CD4-positive, alpha-beta memory T cell (primary cell): Measurements from ENCODE around the gene CACNA1H. TPM values are rescaled to one million over a fixed set of nuclear protein-coding genes. Genes with fewer than 3 reads are reported as not detected.
A peak's percentile ranks its signal among the peaks of the same experiment; 100 is the strongest.

ENCODE experiments used
- CTCF ChIA-PET: fragments of 350-600 bp; sonication (Branson Sonifier 250); formaldehyde crosslinking; loops from one replicate; lab custom pipeline; 2021; ENCODE audit warnings: inconsistent platforms; ENCODE audit not compliant: partially characterized antibody; lab: Charles Lee
- POLR2A ChIA-PET: fragments of 350-600 bp; sonication (Branson Sonifier 250); formaldehyde crosslinking; loops from one replicate; lab custom pipeline; 2021; ENCODE audit not compliant: partially characterized antibody; lab: Charles Lee
- DNase-seq, 5 donors: peaks; one replicate each; pipeline versions ENCODE4 v3.0.0 to v3.0.0-alpha.2; 2020 to 2022; ENCODE audit warnings: mixed read lengths in 1 of 5
- H3K27ac ChIP-seq: one replicate; pipeline ENCODE4 v1.7.0; 2013; ENCODE audit warnings: low read depth, low read length
- H3K27me3 ChIP-seq: 2 replicates; pipeline ENCODE4 v1.7.0; 2013; ENCODE audit warnings: mild to moderate bottlenecking, low read length, moderate library complexity; ENCODE audit not compliant: insufficient read depth
- H3K36me3 ChIP-seq: 2 replicates; pipeline ENCODE4 v1.7.0; 2013; ENCODE audit warnings: mild to moderate bottlenecking, low read length, moderate library complexity; ENCODE audit not compliant: insufficient read depth
- H3K4me1 ChIP-seq: 2 replicates; pipeline ENCODE4 v1.7.0; 2013; ENCODE audit warnings: mild to moderate bottlenecking, low read length, moderate library complexity; ENCODE audit not compliant: insufficient read depth
- H3K4me3 ChIP-seq, 2 donors: one replicate each; pipeline ENCODE4 v1.7.0; 2013; ENCODE audit warnings: low read length in 2 of 2, mild to moderate bottlenecking in 1 of 2
- H3K9me3 ChIP-seq, 2 donors: one replicate each; pipeline ENCODE4 v1.7.0; 2013; ENCODE audit warnings: low read length in 2 of 2, control low read depth in 1 of 2; ENCODE audit not compliant: control insufficient read depth in 1 of 2
- H3K27ac Mint-ChIP-seq, 7 donors: one replicate each; pipeline ENCODE4 v1.8.0; 2020 to 2021; ENCODE audit warnings: mixed read lengths in 7 of 7, mild to moderate bottlenecking in 6 of 7, inconsistent platforms in 3 of 7, moderate library complexity in 3 of 7
- H3K27me3 Mint-ChIP-seq, 2 donors: one replicate each; pipeline ENCODE4 v1.8.0; 2020 to 2021; ENCODE audit warnings: mixed read lengths in 2 of 2
- H3K36me3 Mint-ChIP-seq, 2 donors: one replicate each; pipeline ENCODE4 v1.8.0; 2020 to 2021; ENCODE audit warnings: mixed read lengths in 2 of 2, inconsistent platforms in 1 of 2, mild to moderate bottlenecking in 1 of 2
- H3K4me1 Mint-ChIP-seq, 4 donors: one replicate each; pipeline ENCODE4 v1.8.0; 2020 to 2021; ENCODE audit warnings: mixed read lengths in 4 of 4, mild to moderate bottlenecking in 1 of 4
- H3K4me3 Mint-ChIP-seq, 8 donors: one replicate each; pipeline ENCODE4 v1.8.0; 2020 to 2021; ENCODE audit warnings: mixed read lengths in 8 of 8, mild to moderate bottlenecking in 7 of 8, moderate library complexity in 6 of 8, inconsistent platforms in 3 of 8
- H3K9me3 Mint-ChIP-seq, 8 donors: one replicate each; pipeline ENCODE4 v1.8.0; 2020 to 2021; ENCODE audit warnings: mixed read lengths in 8 of 8, mild to moderate bottlenecking in 5 of 8, inconsistent platforms in 3 of 8, moderate library complexity in 1 of 8
- intact Hi-C: fragments of 100-400 bp; cut with micrococcal nuclease; formaldehyde crosslinking; loops from one replicate; pipeline ENCODE4 v1.15.1; 2023
- polyA plus RNA-seq, 2 donors: library from polyadenylated mRNA; unstranded; fragments of 300-500 nt; fragmentation: Illumina TruSeq; gene quantifications; one replicate each; pipeline ENCODE4 v1.2.3, GENCODE V29; 2021
- total RNA-seq, 2 experiments: library from RNA; stranded (reverse); gene quantifications; one replicate each; pipeline ENCODE4 v1.2.3, GENCODE V29; 2021

CACNA1H gene
- total and polyA plus RNA-seq, 4 experiments from 2014 or later, result 0.48 to 2.1 (median 1.5) TPM

DNA sequence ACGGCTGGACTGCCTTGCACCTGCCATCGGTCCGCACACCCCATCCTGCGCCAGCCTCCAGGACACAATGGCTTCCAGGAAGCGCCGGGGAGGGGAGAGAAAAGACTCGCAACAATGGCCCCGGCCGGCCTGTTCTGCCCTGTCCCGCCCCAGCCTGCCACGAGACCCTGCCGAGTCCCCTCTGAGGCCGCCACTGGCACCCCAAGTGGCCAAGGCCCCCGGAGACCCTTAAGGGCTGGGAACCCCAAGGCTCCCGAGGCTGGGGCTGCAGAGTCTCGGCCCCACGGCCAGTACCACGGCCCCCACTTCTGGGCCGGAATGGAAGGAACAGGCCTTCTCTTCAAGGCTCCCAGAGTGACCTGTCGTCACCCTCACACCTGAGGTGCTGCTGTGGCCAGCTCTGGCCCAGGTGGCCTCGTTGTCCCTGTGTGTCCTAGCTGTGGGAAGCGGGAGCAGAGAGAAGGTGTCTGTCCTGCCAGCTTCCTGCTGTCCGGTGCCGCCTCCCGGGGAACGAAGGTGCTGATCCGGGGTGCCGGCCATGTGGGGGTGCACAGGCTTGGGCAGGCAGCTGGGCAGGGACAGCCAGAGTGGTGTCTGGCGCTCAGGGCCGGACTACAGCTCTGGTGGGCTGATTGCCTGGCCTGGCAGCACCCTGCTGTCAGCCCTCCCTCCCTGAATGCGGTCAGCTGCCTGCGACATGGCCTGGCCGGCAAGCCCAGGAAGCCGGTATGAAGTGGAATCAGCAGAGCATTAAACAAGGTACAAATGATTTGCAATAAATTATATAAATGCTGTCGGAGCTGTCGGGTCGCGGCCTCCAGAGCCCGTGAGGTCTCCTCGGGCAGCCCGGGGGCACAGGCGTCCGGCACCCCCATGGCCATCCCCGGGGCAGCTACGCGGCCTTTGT, 8.2 kb upstream of the CACNA1H start:
- Mint-ChIP-seq H3K36me3 (no peaks in the 10 kb centered on the region), H3K4me1 (peaks cover 0 to 2% (median 0%) of the 10 kb centered on the region in 4 donors), H3K9me3 (peaks cover 0 to 8% (median 0%) of the 10 kb centered on the region in 8 donors), H3K27ac (no peak overlapping the region), H3K27me3 (peaks cover 2 to 3% of the 10 kb centered on the region in 2 donors), H3K4me3 (no peak overlapping the region)
- Histone ChIP-seq H3K36me3 (no peaks in the 10 kb centered on the region), H3K27ac (no peak overlapping the region), H3K9me3 (no peaks in the 10 kb centered on the region), H3K4me1 (no peaks in the 10 kb centered on the region), H3K27me3 (no peaks in the 10 kb centered on the region), H3K4me3 (no peak overlapping the region)
- ChIA-PET CTCF (no interaction called here), POLR2A (no interaction called here)
- intact Hi-C loops, result no loop called here
- DNase-seq, result no peak

DNA sequence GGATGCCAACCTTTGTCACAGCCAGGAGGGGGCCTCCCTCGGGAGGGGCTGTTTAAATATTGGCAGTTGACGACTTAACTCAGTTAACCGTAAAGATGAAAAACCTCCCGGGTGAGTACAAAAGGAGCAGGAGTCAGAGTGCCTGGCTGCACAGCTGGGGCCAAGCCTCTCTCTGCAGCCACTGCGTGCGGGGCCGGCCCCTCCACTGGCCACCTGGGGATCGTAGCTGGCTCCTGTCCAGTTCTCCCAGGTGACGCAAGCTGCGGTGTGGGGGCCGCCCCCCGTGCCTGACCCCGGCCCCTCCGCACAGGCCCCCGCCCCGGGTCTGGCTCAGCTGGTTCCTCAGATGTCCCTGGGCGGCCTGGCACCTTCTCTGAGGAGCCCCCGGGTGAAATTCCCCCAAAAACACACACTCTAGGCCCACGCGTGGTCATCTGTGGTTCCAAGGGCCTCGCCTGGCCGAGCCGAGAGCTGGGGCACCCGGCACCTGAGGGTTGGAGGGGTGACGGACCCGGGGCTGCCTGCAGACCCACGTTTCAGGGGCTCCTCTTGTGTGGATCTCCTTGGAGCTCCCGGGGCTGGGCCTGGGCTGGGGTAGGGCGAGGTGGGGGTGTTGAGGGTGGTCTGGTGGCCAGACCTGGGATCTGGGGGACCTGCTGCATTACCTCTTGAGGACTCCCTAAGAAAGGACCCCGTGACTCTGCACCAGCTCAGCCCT, 7.4 kb upstream of the CACNA1H start:
- CTCF ChIA-PET, result no interaction called here
- no peak overlapping the region for H3K27ac ChIP-seq
- H3K36me3 Mint-ChIP-seq, result no peaks in the 10 kb centered on the region
- POLR2A ChIA-PET, result no interaction called here
- peaks cover 0 to 8% (median 0%) of the 10 kb centered on the region in 8 donors for H3K9me3 Mint-ChIP-seq
- H3K9me3 ChIP-seq, result no peaks in the 10 kb centered on the region
- H3K4me3 ChIP-seq, result no peak overlapping the region
- H3K27me3 Mint-ChIP-seq, result peaks cover 0 to 3% of the 10 kb centered on the region in 2 donors
- intact Hi-C loops, result no loop called here
- H3K27me3 ChIP-seq, result no peaks in the 10 kb centered on the region
- no peaks in the 10 kb centered on the region for H3K36me3 ChIP-seq
- no peak for DNase-seq
- H3K4me1 Mint-ChIP-seq, result peaks cover 0 to 2% (median 0%) of the 10 kb centered on the region in 4 donors
- no peak overlapping the region for H3K27ac Mint-ChIP-seq
- H3K4me1 ChIP-seq, result no peaks in the 10 kb centered on the region
- no peak overlapping the region for H3K4me3 Mint-ChIP-seq

DNA sequence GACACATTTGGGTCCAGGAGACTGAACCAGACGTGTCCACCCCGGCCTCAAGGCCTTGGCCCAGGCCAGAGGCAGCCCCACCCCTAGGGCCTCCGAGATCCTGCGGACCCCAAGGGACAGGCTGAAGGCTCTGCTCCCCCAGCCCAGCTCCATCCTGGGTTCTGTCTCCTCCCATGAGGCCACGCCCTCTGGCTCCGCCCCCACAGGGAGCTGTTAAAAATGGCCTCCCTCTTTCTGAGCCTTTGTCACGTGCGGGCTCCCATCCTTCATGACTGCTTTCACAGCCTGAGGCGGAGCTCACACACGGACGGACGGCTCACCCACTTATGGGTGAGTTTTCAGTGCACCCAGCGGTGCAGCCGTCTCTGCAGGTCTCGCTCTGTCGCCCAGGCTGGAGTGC, 6.5 kb upstream of the CACNA1H start:
- Histone ChIP-seq H3K27ac (no peak overlapping the region), H3K27me3 (no peaks in the 10 kb centered on the region), H3K36me3 (no peaks in the 10 kb centered on the region), H3K9me3 (no peaks in the 10 kb centered on the region), H3K4me1 (no peaks in the 10 kb centered on the region), H3K4me3 (no peak overlapping the region)
- DNase-seq, result peak in 1 of 5 donors; percentile 50
- Mint-ChIP-seq H3K27ac (no peak overlapping the region), H3K9me3 (peaks cover 0 to 8% (median 0%) of the 10 kb centered on the region in 8 donors), H3K4me1 (peaks cover 0 to 2% (median under 1%) of the 10 kb centered on the region in 4 donors), H3K4me3 (no peak overlapping the region), H3K36me3 (no peaks in the 10 kb centered on the region), H3K27me3 (peaks cover 0 to 3% of the 10 kb centered on the region in 2 donors)
- ChIA-PET CTCF (no interaction called here), POLR2A (no interaction called here)
- intact Hi-C loops, result no loop called here

DNA sequence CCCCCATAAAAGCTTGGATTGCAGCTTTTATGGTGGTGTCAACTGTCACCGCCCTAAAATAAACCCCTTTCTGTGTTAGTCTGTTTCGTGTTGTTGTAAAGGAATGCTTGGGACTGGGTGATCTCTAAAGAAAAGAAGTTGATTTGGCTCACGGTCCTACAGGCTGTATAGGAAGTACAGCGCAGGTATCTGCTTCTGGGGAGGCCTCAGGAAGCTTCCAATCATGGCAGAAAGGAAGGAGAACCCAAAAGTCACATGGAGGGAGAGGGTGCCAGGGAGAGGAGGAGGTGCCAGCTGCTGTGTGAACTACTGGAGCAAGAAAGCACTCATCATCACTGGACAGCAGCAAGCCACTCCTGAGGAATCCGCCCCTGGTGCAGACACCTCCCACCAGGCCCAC, 5.9 kb upstream of the CACNA1H start:
- Mint-ChIP-seq H3K4me1 (peaks cover 0 to 2% (median under 1%) of the 10 kb centered on the region in 4 donors), H3K9me3 (peaks cover 0 to 8% (median 0%) of the 10 kb centered on the region in 8 donors), H3K4me3 (no peak overlapping the region), H3K27ac (peak overlapping the region in 1 of 7 donors; percentile 65), H3K36me3 (no peaks in the 10 kb centered on the region), H3K27me3 (peaks cover 0 to 2% of the 10 kb centered on the region in 2 donors)
- Histone ChIP-seq H3K4me3 (no peak overlapping the region), H3K4me1 (peaks cover 2% of the 10 kb centered on the region), H3K27ac (no peak overlapping the region), H3K27me3 (no peaks in the 10 kb centered on the region), H3K9me3 (no peaks in the 10 kb centered on the region), H3K36me3 (no peaks in the 10 kb centered on the region)
- intact Hi-C loops, result no loop called here
- CTCF ChIA-PET, result no interaction called here
- DNase-seq, result no peak
- POLR2A ChIA-PET, result no interaction called here

DNA sequence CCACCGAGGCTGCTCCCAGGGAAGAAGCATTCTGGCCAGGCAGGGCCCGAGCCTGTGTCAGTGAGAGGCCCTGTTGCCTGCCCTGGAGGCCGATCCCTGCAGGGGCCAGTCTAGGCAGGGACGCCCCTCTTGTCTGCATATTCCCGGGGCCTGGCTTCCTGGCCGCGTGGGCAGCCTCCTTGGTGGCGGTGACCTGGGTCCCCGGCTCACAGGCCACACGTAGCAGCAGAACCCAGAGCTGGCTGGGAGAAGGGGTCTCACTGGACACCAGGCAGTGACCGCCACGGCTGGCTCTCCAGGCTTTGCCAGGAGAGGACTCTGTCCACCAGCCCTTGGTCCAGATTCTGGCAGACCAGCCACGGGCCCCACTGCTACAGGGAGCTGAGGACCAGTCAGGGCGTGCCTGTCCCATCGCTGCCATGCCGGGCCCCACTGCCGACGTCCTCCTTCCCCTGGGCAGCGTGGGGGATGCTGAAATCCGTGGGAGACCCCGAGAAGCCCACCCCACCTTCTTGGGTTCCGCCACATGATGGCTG, 3.7 kb upstream of the CACNA1H start:
- Mint-ChIP-seq H3K4me1 (peaks cover 0 to 2% (median 0%) of the 10 kb centered on the region in 4 donors), H3K27me3 (no peaks in the 10 kb centered on the region), H3K27ac (no peak overlapping the region), H3K36me3 (no peaks in the 10 kb centered on the region), H3K4me3 (no peak overlapping the region), H3K9me3 (peaks cover 0 to 8% (median 0%) of the 10 kb centered on the region in 8 donors)
- Histone ChIP-seq H3K4me3 (no peak overlapping the region), H3K4me1 (peaks cover 6% of the 10 kb centered on the region), H3K27me3 (peaks cover under 1% of the 10 kb centered on the region), H3K27ac (no peak overlapping the region), H3K36me3 (no peaks in the 10 kb centered on the region), H3K9me3 (no peaks in the 10 kb centered on the region)
- DNase-seq, result no peak
- POLR2A ChIA-PET, result no interaction called here
- CTCF ChIA-PET, result no interaction called here
- intact Hi-C loops, result no loop called here

DNA sequence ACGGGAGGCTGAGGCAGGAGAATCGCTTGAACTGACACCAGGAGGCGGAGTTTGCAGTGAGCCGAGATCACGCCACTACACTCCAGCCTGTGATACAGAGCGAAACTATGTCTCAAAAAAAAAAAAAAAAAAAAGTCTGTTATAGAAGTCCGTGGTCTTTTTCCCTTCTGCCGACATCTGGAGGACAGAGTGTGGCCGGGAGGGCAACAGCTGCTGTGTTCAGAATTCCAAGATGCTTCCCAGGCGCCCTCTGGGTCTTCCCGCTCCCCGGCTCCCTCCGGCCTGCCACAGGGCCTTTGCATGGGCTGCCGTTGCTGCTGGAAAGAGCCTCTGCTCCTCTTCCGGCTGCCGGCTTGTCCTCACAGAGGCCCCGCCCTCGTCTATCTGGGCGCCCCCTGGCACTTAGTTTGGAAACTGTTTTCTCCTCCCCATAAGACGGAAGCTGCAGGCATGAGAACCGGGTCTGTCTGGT, 2.4 kb upstream of the CACNA1H start:
- Histone ChIP-seq H3K36me3 (no peaks in the 10 kb centered on the region), H3K9me3 (no peaks in the 10 kb centered on the region), H3K4me3 (no peak overlapping the region), H3K27ac (no peak overlapping the region), H3K27me3 (peaks cover 12% of the 10 kb centered on the region), H3K4me1 (peaks cover 11% of the 10 kb centered on the region)
- ChIA-PET CTCF (no interaction called here), POLR2A (no interaction called here)
- intact Hi-C loops, result no loop called here
- peaks cover 0 to 8% (median 0%) of the 10 kb centered on the region in 8 donors for H3K9me3 Mint-ChIP-seq
- DNase-seq, result peak in 4 of 5 donors; percentile 16 to 28 (median 22)
- H3K4me1 Mint-ChIP-seq, result peaks cover 0 to 4% (median under 1%) of the 10 kb centered on the region in 4 donors
- H3K36me3 Mint-ChIP-seq, result no peaks in the 10 kb centered on the region
- peak overlapping the region in 5 of 8 donors; percentile 2 to 60 (median 47) for H3K4me3 Mint-ChIP-seq
- peak overlapping the region in 2 of 7 donors; percentile 48 to 66 for H3K27ac Mint-ChIP-seq
- H3K27me3 Mint-ChIP-seq, result peaks cover under 1 to 4% of the 10 kb centered on the region in 2 donors
